Measurements from ENCODE around the gene LAMA3.

- TF ChIP-seq CTCF (IDR thresholded peaks at IDR 0.05) (no peak), POLR2A (IDR thresholded peaks at IDR 0.05) (no peak)
These were observed 278.3 kb downstream of the LAMA3 start for GRCh38 chr18:23967321-23968089.

Data from adrenal gland (tissue), 5 donors.